ENCODE measurements around the gene AGPAT2.
A peak's percentile ranks its signal among the peaks of the same experiment; 100 is the strongest.

The AGPAT2 gene

DNA sequence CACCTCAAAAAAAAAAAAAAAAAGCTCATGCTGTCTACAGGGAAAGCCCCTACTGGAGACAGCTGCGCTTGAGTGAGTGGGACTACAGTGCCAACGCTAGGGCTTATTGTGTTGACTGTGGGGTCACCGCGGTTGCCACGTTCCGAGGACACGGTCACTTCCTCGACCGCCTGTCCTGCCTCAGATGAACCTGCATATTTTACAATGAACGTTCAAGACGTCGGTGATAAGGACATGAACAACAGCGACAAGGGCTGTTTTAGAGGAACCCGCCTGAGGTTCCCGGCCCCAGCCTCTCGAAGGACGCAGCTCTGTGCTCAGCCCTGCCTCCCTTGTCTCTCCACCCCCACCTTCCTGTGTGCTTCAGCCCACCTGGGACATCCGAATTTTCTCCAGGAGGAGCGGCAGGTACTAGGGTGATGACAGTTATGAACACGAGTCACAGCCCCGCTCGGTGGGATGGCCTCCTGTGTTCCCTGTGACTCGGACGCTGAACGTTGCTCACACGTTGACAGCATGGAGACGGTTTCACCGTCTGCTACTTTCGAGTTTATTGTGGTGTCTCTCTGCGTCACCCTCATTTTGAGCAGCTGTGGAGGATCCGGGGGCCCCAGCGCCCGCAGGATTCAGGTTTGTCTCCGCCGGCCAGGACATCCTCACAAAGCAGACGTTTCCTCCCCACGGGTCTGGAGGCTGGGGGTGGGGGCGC, 13.9 kb upstream of the AGPAT2 start:
- peak; percentile 61 for DNase-seq

GRCh38 chr9:136700304-136700703, 13.0 kb upstream of the AGPAT2 start:
- no peak for DNase-seq

- no peak for DNase-seq
Observed at GRCh38 chr9:136698635-136699246, 11.5 kb upstream of the AGPAT2 start.

DNA sequence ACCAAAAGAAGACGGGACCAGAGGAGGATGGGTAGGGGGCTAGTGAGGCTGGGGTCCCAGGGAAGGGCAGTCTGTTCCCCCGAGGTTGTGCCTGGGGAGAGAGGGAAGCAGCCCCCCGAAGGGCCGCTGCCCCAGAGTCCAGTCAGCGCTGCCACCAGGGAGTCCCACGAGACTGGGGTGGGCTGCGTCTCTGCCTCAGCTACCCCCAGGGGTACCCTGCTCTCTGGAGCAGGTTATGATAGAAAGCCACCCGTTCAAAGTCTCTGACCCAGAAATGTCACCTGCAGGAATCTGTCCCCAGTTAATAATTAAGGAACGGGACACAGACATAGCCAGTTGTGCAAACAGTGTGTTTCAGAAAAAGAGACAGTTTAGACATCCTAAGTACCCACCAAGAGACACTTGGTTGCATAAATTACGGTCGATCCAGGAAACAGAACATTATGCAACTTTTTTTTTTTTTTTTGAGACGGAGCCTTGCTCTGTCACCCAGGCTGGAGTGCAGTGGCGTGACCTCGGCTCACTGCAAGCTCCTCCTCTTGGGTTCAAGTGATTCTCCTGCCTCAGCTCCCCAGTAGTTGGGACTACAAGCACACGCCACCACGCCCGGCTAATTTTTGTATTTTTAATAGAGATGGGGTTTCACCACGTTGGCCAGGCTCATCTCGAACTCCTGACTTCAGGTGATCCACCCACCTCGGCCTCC, 10.7 kb upstream of the AGPAT2 start:
- peak; percentile 70 for DNase-seq

DNA sequence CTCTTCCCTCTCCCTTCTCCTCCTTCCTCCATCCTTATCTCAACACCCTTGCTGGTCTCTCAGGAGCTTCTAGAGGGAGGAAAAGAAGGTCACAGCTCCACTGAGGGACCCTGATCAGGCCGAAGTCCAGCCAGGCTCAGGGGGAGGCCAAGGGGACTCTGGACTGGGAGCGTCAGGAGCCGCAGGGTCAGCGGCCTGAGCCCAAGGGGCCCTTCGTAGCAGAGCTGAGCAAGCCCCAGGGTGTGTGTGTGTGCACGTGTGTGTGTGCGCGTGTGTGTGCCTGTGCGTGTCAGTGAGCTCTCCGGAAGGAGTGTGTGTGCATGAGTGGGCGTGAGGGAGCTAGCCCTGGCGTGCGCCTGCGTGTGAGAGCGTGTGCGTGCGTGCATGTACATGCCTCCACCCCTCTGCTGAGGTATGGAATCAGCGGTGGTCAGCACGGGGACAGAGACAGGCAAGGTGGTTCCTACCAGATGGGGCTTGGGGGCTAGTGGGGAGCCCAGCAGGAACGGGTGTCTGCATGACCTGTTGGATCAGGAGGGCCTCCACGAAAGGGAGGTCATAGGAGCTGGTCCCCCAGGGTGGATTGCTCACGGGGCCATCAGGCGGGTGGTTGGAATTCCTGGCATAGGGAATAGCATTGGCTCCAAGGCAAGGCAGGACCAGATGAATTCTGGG, 10.0 kb upstream of the AGPAT2 start:
- no peak for DNase-seq

DNA sequence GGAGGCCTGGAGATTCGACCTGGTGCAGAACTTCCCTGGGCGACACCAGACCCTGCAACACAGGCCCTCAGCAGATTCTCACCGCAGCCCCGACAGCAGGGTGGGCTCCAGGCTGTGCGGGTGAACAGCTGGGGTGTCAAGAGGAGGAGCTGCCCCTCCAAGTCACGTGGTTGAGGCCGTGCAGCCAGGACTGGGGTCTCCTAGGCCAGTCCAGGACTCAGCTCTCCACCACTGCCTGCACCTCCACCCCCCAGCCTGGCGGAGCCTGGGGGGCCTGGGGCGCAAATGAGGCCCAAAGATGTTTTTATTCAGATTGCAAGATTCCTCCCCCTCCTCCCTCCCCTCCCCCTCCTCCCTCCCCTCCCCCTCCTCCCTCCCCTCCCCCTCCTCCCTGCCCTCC, 9.2 kb upstream of the AGPAT2 start:
- DNase-seq, result no peak

- no peak for DNase-seq
Observed at GRCh38 chr9:136695955-136696354, 8.7 kb upstream of the AGPAT2 start.

GRCh38 chr9:136695435-136695895, 8.2 kb upstream of the AGPAT2 start:
- DNase-seq, result no peak

DNA sequence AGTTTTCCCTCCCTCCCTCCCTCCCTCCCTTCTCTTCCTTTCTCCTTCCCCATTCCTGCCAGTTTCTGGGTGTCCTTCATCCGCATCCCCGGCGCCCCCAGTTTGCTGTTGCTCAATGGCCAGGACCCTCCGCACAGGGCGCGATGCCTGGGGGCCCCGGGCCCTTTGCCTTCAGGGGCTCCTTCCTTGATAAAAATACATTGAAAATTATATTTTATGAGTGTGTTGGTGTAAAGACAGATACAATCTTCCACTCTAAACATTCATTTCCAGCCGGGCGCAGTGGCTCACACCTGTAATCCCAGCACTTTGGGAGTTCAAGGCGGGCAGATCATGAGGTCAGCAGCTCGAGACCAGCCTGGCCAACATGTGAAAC, 7.6 kb upstream of the AGPAT2 start:
- no peak for DNase-seq

GRCh38 chr9:136694163-136694871, 7.1 kb upstream of the AGPAT2 start:
- DNase-seq, result peak; percentile 79

DNA sequence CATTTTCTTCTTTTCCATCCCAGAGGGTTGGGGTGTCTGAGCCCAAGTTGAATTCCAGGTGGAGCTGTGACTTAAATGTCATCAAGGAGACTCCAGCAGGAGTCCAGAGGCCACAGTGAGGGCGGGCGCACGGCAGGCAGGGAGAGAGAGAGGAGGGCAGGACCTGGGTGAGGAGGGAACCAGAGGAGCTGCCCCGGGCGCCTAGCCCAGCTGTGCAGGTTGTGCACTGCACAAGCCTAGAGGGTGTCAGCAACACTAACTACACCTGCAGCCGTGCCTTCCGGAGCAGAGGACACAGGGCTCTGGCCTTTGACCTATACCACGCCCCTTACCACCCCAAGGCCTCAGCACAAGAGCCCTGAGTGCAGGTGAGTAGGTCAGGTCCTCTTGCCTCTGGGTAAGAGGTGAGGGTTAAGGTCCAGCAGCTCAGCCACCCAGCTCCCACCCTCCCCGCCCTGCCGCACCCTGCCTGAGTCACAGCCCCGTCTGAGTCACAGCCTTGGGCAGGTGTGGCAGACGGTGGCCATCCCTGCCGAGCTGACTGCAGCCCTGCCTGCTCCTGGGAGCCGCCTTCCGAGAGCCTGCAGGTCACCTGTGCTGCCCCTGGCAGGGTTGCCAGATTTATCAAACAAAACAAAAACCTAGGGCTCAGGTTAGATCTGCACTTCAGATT, 6.4 kb upstream of the AGPAT2 start:
- DNase-seq, result no peak

DNA sequence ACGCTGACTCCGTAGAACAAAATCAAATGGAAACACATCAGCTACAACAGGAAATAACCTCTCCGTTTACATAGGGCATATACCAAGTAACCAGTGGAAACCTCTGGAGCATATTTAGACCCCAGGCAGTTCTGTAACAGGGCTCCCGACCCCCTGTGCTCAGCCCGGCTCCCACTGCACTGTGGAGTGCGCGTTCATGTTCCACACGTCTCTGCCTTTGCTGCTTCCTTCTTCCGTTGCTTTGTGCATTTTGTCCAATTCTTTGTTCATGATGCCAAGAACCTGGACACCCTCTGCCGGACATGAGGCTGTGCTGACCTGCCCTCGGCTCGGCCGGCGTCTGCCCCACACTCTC, 5.9 kb upstream of the AGPAT2 start:
- no peak for DNase-seq

DNA sequence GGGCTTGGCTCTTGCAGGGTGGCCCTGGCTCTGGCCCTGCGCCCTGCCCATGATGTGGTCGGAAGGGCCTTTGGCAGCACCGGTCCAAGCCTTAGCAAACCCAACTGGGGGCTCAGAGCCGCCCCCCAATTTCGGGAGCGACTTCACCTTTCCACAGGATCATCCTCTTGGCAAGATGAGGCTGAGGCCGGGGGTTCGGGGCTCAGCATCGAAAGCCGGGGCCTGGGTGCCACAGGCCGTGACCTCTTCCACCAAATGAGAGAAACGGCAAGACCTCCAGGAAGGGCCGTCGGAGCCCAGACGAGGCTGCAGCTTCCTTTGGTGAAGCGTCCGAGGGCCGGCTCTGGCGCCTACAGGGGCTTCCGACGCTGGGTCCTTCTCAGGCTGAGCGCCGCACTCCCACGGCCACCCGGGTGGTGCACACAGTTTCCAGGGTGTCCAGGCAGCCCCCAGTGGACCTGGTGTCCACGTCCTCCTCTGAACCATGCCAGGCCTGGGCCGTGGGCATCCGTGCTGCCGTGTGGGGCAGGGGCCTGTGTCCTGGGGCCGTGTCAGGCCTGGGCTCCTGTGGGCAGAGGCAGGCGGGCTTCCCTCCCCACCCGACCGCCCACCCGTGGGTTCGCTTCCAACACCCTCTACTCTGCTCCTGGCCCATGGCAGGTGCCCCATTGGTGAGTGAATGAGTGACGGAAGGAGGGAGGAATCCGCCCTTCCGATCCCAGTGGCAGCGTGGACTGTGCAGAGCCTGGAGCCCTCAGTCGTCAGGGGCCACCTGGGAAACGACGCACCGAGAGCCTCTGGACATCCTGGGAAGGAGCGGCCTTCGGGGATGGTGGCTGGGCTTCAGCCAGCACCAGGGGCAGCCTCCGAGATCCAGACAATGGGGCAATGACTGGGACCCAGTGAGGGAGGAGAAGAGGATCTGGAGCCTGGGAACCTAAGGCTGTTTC, 5.2 kb upstream of the AGPAT2 start:
- no peak for DNase-seq

DNA sequence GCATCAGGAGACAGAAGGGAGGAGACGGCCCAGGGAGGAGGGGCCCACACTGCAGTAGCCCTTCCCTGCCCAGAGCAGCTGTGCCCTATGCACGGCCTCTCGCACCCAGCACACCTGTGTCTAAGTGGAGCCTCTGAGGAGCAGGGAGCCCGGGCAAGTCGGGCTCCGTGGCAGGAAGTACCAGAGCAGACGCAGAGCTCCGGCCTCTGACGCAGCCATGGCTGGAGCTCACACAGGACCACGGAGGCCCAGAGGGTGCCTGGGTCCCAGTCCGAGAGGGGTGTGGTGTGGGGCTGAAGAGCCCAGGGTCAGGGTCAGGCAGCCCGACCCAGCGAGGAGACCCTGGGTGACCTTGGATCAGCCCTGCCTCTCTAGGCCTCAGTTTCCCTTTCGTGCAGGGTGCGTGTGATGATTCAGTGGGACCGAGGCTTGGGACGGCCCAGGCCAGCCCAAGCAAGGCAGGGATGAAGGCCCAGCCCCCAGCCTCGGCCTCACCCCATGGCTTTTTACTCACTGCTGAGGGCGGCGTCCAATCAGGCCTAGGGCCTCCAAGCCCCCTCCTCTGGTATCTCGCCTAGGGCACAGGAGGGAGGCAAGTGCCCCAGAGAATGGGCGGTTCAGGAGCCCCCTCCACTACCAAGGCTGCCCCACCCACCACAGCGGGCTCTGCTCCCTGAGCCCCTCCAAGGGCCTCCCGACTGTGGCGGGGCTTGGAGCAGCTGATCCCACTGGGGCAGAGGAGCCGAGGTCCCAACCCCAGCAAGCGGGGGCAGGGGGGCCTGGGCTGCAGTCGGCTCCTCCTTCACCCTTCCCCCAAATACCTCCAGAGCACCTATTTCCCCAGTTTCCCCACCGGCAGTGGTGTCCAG, 4.3 kb upstream of the AGPAT2 start:
- DNase-seq, result no peak

GRCh38 chr9:136690806-136691261, 3.6 kb upstream of the AGPAT2 start:
- DNase-seq, result no peak

- DNase-seq, result no peak
Observed at GRCh38 chr9:136690104-136690805, 3.0 kb upstream of the AGPAT2 start.

DNA sequence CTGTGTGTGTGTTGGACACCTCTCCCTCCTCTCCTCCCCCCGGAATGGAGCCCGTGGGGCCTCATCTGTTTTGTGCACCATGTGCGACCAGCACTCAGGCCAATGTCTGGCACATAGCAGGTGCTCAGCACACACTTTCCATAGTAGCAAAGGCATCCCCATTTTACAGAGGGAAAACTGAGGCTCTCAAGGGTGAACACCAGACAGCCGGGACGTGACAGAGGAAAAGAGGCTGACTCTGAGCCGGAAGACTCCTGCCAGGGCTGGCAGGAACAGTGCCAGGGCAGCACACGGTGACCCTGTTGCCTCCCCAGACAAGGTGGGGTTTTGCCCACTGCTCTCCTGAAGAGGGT, 1.8 kb upstream of the AGPAT2 start:
- DNase-seq, result no peak

- DNase-seq, result no peak
Observed at GRCh38 chr9:136688274-136689107, 1.2 kb upstream of the AGPAT2 start.
